ENCODE results near the gene VPS37B. TPM values are rescaled to one million over a fixed set of nuclear protein-coding genes. Genes with fewer than 3 reads are reported as not detected.

The VPS37B gene
- total and polyA plus RNA-seq, 2 donors (not counting 1 experiment from before 2014, with no cell fraction given): 66.7 to 88.1 TPM

GRCh38 chr12:122862110-122862634 lies 33.8 kb downstream of the VPS37B start:
- Histone ChIP-seq H3K79me2 (ENCODE audit: control insufficient read depth, insufficient read depth, low read length) (peaks cover 39% of the 10 kb centered on the region), H3K4me1 (ENCODE audit: control insufficient read depth in 2 of 2, insufficient read depth in 2 of 2, low read length in 2 of 2) (peaks cover 30 to 55% of the 10 kb centered on the region in 2 donors), H2AFZ (ENCODE audit: insufficient read depth, low read depth, low read length, poor library complexity, severe bottlenecking) (no peak overlapping the region), H3K36me3 (replicated peaks in 1 of 2; ENCODE audit: control extremely low read depth in 1 of 2, control insufficient read depth in 1 of 2, extremely low read depth in 1 of 2, insufficient read depth in 2 of 2, low read length in 1 of 2) (peaks cover 2 to 82% of the 10 kb centered on the region in 2 experiments), H3K27me3 (replicated peaks in 1 of 4; ENCODE audit: control extremely low read depth in 1 of 4, control insufficient read depth in 3 of 4, insufficient read depth in 4 of 4, low read length in 3 of 4) (no peaks in the 10 kb centered on the region), H3K9ac (ENCODE audit: low read length) (no peak overlapping the region), H3K4me3 (ENCODE audit: control extremely low read depth in 1 of 5, extremely low read depth in 1 of 5, insufficient read depth in 1 of 5, low read depth in 2 of 5, low read length in 4 of 5) (no peak overlapping the region), H4K20me1 (ENCODE audit: control insufficient read depth, insufficient read depth, low read length, poor library complexity, severe bottlenecking) (peaks cover 81% of the 10 kb centered on the region), H3K4me2 (replicated peaks; ENCODE audit: low read depth, low read length, poor library complexity, severe bottlenecking) (peak overlapping the region; percentile 23), H3K9me3 (ENCODE audit: control extremely low read depth in 1 of 3, control insufficient read depth in 2 of 3, insufficient read depth in 1 of 3, low read length in 2 of 3) (no peaks in the 10 kb centered on the region), H3K27ac (ENCODE audit: low read length in 2 of 2) (peak overlapping the region in 1 of 2 donors; percentile 30)
- ChIA-PET POLR2A (interaction anchor here (0.6 to 2.5 kb wide), 7 partner anchors 9 to 127 kb away, joined by 3 to 11 read pairs (median 5); partner anchors contain the start of gene HIP1R), CTCF (interaction anchor here (1.1 to 19.2 kb wide), 13 partner anchors 9 to 376 kb away, joined by 4 to 388 read pairs (median 16); partner anchors contain the start of gene VPS37B)
- intact Hi-C loops (cut with micrococcal nuclease): loop anchor here (2.0 to 5.0 kb wide), 2 partner anchors 37 to 375 kb away; no protein-coding TSS in a partner anchor
- TF ChIP-seq EZH2 (IDR thresholded peaks at IDR 0.05; ENCODE audit: borderline replicate concordance, insufficient read depth, low read depth, low read length, poor library complexity, severe bottlenecking): no peak
- TF ChIP-seq CTCF (IDR thresholded peaks at IDR 0.05): no peak
- ATAC-seq (ENCODE audit: low read depth) (peak; percentile 4), DNase-seq (peak; percentile 44)
- no peak overlapping the region for H3K4me3 Mint-ChIP-seq
- H3K27ac Mint-ChIP-seq: peak overlapping the region; percentile 63
- H3K27me3 Mint-ChIP-seq: no peaks in the 10 kb centered on the region
- no peaks in the 10 kb centered on the region for H3K9me3 Mint-ChIP-seq (ENCODE audit: insufficient read depth)
- WGBS (ENCODE audit: insufficient coverage): 80% methylated on average over 17 of the region's 20 CpGs
- H3K4me1 Mint-ChIP-seq: peaks cover 54% of the 10 kb centered on the region

- Histone ChIP-seq H3K4me1 (ENCODE audit: control insufficient read depth in 2 of 2, insufficient read depth in 2 of 2, low read length in 2 of 2) (peaks cover 30 to 55% of the 10 kb centered on the region in 2 donors), H2AFZ (ENCODE audit: insufficient read depth, low read depth, low read length, poor library complexity, severe bottlenecking) (no peak overlapping the region), H3K36me3 (replicated peaks in 1 of 2; ENCODE audit: control extremely low read depth in 1 of 2, control insufficient read depth in 1 of 2, extremely low read depth in 1 of 2, insufficient read depth in 2 of 2, low read length in 1 of 2) (peaks cover 2 to 79% of the 10 kb centered on the region in 2 experiments), H3K9me3 (ENCODE audit: control extremely low read depth in 1 of 3, control insufficient read depth in 2 of 3, insufficient read depth in 1 of 3, low read length in 2 of 3) (no peaks in the 10 kb centered on the region), H3K27me3 (replicated peaks in 1 of 4; ENCODE audit: control extremely low read depth in 1 of 4, control insufficient read depth in 3 of 4, insufficient read depth in 4 of 4, low read length in 3 of 4) (no peaks in the 10 kb centered on the region), H3K4me2 (replicated peaks; ENCODE audit: low read depth, low read length, poor library complexity, severe bottlenecking) (no peak overlapping the region), H3K27ac (ENCODE audit: low read length in 2 of 2) (peak overlapping the region in 1 of 2 donors; percentile 43), H4K20me1 (ENCODE audit: control insufficient read depth, insufficient read depth, low read length, poor library complexity, severe bottlenecking) (peaks cover 75% of the 10 kb centered on the region), H3K79me2 (ENCODE audit: control insufficient read depth, insufficient read depth, low read length) (peaks cover 33% of the 10 kb centered on the region), H3K9ac (ENCODE audit: low read length) (no peak overlapping the region), H3K4me3 (ENCODE audit: control extremely low read depth in 1 of 5, extremely low read depth in 1 of 5, insufficient read depth in 1 of 5, low read depth in 2 of 5, low read length in 4 of 5) (no peak overlapping the region)
- TF ChIP-seq CTCF (IDR thresholded peaks at IDR 0.05): no peak
- TF ChIP-seq EZH2 (IDR thresholded peaks at IDR 0.05; ENCODE audit: borderline replicate concordance, insufficient read depth, low read depth, low read length, poor library complexity, severe bottlenecking): no peak
- intact Hi-C loops (cut with micrococcal nuclease): loop anchor here (5.0 kb wide), 1 partner anchor 376 kb away; no protein-coding TSS in a partner anchor
- ChIA-PET POLR2A (interaction anchor here (0.6 to 2.5 kb wide), 5 partner anchors 8 to 128 kb away, joined by 3 to 10 read pairs (median 5); partner anchors contain the start of gene HIP1R), CTCF (interaction anchor here (0.5 to 19.2 kb wide), 24 partner anchors 9 to 377 kb away, joined by 3 to 388 read pairs (median 4); partner anchors contain the start of genes MPHOSPH9, MTRFR and VPS37B)
- H3K4me1 Mint-ChIP-seq: peaks cover 50% of the 10 kb centered on the region
- peak overlapping the region; percentile 41 for H3K27ac Mint-ChIP-seq
- H3K9me3 Mint-ChIP-seq (ENCODE audit: insufficient read depth): no peaks in the 10 kb centered on the region
- H3K27me3 Mint-ChIP-seq: no peaks in the 10 kb centered on the region
- no peak for ATAC-seq (ENCODE audit: low read depth)
- DNase-seq: no peak
- 69% methylated on average over 2 of the region's 5 CpGs for whole genome bisulfite sequencing (ENCODE audit: insufficient coverage)
- no peak overlapping the region for H3K4me3 Mint-ChIP-seq
Measured at GRCh38 chr12:122861587-122861970, 34.3 kb downstream of the VPS37B start.

Data from B cell (primary cell).